Mesothelial cell of epicardium (in vitro differentiated cells): Measurements from ENCODE around the gene UBE2O. TPM values are rescaled to one million over a fixed set of nuclear protein-coding genes. Genes with fewer than 3 reads are reported as not detected.
"Not testable (repeated sequence)": the region's sequence is repeated elsewhere in the genome, so short reads cannot be mapped to it uniquely, and the experiment has no call there.

Experiments used
- DNase-seq, 2 experiments: peaks; one replicate each; pipeline ENCODE4 v3.0.0; 2021; ENCODE audit warnings: low spot score in 2 of 2; ENCODE audit not compliant: unreplicated experiment in 2 of 2
- H3K27ac Mint-ChIP-seq: 2 replicates; pipeline ENCODE4 v1.8.0; 2021; ENCODE audit warnings: mixed read lengths
- H3K27me3 Mint-ChIP-seq: 2 replicates; pipeline ENCODE4 v1.8.0; 2021; ENCODE audit warnings: low read depth, mixed read lengths
- H3K36me3 Mint-ChIP-seq: 2 replicates; pipeline ENCODE4 v1.8.0; 2021; ENCODE audit warnings: mixed read lengths
- H3K4me1 Mint-ChIP-seq: 2 replicates; pipeline ENCODE4 v1.8.0; 2021; ENCODE audit warnings: mixed read lengths
- H3K4me3 Mint-ChIP-seq: 2 replicates; pipeline ENCODE4 v1.8.0; 2021; ENCODE audit warnings: mild to moderate bottlenecking, moderate library complexity, mixed read lengths
- H3K9me3 Mint-ChIP-seq: 2 replicates; pipeline ENCODE4 v1.8.0; 2021; ENCODE audit warnings: mixed read lengths
- total RNA-seq: library from RNA; stranded (reverse); gene quantifications from 3 replicates; pipeline ENCODE4 v1.2.1, GENCODE V29; 2021
- TF ChIP-seq, protein P1 (sequence below): fragments of 200-600 bp; sonication (generic); IDR thresholded peaks from one replicate; pipeline ENCODE4 v1.5.0; 2021; ENCODE audit warnings: antibody characterized with exemption; ENCODE audit not compliant: unreplicated experiment

The UBE2O gene
- total RNA-seq, 1 donor from 2014 or later: 46.3 TPM

DNA sequence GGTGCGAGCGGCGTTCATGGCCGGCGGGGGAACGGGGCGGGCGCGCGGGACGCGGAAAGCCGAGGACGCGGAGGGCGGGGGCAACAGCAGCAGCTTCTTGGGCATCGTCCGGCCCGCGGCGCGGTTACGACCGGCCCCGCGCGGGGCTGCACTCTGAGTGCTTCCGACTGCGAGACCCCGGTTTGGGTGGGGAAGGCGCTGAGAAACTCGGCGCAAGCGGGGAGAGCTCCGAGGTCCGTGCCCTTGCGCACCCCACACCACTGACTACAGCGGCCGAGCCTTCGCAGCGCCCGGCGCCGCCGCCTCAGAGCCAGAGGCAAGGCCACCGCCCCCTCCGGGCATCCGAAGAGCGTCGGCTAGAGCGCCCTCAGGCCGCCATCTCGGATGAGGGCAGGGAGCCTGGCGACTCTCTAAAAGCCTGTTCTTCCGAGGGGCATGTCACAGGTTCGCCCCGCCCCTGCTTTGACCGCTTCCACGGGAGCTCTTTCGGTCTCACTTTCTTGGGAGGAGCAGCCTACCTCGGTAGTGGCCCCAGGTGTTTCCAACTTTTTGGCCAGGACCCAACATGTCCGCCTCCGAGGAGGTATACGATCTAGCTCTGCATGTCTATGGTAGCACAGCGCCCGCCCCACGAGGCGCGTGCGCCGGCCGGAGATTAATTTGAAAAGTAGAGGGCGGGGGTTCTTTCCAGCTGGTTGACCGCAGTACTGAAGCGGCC is 99.2 kb downstream of the UBE2O start, which contains the start of gene PRPSAP1:
TSS of gene PRPSAP1 (minus strand) at position 318 of the 718 bp plus-strand sequence. CDS start at position 105, 213 bp downstream.
- Mint-ChIP-seq H3K27ac (peak within 1 kb of the TSS; percentile 99), H3K4me1 (peaks cover 18% of the 10 kb centered on the region), H3K9me3 (no peaks in the 10 kb centered on the region), H3K36me3 (no peaks in the 10 kb centered on the region), H3K27me3 (peaks cover 1% of the 10 kb centered on the region), H3K4me3 (peak within 1 kb of the TSS; percentile 99)
- TF ChIP-seq, protein P1, sequence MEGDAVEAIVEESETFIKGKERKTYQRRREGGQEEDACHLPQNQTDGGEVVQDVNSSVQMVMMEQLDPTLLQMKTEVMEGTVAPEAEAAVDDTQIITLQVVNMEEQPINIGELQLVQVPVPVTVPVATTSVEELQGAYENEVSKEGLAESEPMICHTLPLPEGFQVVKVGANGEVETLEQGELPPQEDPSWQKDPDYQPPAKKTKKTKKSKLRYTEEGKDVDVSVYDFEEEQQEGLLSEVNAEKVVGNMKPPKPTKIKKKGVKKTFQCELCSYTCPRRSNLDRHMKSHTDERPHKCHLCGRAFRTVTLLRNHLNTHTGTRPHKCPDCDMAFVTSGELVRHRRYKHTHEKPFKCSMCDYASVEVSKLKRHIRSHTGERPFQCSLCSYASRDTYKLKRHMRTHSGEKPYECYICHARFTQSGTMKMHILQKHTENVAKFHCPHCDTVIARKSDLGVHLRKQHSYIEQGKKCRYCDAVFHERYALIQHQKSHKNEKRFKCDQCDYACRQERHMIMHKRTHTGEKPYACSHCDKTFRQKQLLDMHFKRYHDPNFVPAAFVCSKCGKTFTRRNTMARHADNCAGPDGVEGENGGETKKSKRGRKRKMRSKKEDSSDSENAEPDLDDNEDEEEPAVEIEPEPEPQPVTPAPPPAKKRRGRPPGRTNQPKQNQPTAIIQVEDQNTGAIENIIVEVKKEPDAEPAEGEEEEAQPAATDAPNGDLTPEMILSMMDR: no peak
- DNase-seq: peak; percentile 61 to 83

DNA sequence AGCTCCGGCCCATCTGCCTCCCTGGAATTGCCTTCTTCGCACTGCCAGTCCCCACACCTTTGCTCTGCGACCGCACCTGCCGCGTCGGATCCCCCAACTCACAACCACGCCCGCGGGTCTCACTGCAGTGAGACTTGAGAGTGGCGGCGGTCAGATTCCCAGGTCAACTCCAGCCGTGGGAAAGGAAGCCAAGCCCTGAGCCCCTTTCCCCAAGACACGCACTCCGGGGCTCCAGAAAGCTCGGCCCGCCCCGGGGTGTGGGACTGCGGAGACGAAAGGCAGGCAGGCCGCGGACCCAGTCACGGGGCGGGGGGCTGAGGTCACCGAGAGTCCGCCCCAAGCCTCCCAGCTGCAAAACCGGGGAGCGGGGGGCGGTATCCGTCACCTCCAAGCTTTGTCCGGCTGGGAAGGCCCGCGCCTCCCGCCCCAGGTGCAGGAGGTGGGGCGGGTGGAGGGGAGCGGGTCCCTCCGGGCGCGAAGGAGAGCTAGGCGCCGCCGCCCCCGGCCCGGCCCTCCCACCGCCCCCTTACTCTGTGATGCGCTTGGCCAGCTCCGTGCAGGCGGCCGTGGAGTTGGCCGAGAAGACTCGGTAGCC is 99.9 kb downstream of the UBE2O start:
- Mint-ChIP-seq H3K27me3 (peaks cover 1% of the 10 kb centered on the region), H3K4me3 (peak overlapping the region; percentile 99), H3K27ac (peak overlapping the region; percentile 99), H3K36me3 (no peaks in the 10 kb centered on the region), H3K4me1 (peaks cover 18% of the 10 kb centered on the region), H3K9me3 (no peaks in the 10 kb centered on the region)
- no peak for DNase-seq
- TF ChIP-seq, protein P1: no peak

DNA sequence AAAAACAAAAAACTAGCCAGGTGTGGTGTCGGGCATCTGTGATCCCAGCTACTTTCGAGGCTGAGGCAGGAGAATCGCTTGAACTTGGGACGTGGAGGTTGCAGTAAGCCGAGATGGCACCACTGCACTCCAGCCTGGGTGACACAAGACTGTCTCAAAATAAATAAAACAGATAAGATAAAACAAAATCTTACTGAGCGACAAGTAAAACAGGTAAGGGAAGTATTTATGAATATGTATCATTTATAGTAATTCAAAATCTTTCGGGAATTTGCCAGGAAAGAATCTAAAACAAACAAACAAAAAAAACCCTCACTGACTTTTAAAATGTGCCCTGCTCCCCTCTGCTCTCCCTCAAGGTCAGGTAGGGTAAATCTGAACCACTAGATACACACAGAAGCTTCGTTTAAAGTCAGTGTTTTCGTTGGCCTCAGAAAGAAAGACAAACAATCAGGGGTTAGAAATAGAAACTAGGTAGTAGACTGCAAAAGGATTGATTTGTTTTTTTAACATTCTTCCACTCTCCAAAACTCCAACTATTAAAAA is 101.4 kb downstream of the UBE2O start:
- Mint-ChIP-seq H3K9me3 (no peaks in the 10 kb centered on the region), H3K4me3 (peak overlapping the region; percentile 99), H3K27me3 (no peaks in the 10 kb centered on the region), H3K27ac (peak overlapping the region; percentile 83), H3K36me3 (peaks cover 8% of the 10 kb centered on the region), H3K4me1 (peaks cover 18% of the 10 kb centered on the region)
- DNase-seq: no peak
- TF ChIP-seq, protein P1: no peak

DNA sequence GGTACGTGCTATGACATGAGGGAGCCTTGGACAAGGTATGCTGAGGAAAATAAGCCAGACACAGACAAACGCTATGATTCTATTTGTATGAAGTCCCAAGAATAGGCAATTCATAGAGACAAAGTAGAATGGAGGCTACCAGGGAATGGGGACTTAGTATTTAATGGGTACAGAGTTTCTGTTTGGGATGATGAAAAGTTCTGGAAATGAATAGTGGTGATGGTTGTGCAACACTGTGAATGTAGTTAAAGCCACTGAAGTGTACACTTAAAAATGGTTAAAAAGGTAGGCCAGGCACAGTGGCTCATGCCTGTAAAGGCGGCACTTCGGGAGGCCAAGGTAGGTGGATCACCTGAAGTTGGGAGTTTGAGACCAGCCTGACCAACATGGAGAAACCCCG is 102.5 kb downstream of the UBE2O start:
- Mint-ChIP-seq H3K36me3 (peaks cover 17% of the 10 kb centered on the region), H3K27me3 (no peaks in the 10 kb centered on the region), H3K9me3 (no peaks in the 10 kb centered on the region), H3K27ac (no peak overlapping the region), H3K4me3 (no peak overlapping the region), H3K4me1 (peaks cover 18% of the 10 kb centered on the region)
- DNase-seq: no peak
- TF ChIP-seq, protein P1: no peak

DNA sequence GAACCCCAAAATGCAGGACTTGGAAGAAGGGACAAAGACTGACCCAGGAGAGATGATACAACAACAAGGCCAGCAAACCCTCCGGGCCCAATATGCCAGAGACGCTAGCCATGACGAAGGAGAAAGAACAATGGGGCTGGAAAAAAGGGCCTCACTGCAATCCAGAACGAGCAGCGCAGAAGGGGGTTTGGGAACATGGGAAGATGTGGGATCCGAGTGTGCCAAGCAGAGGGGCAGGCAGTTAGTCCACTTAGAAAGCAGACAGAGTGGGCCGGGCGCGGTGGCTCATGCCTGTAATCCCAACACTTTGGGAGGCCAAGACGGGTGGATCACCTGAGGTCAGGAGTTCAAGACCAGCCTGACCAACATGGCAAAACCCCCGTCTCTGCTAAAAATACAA is 106.0 kb downstream of the UBE2O start:
- not testable (repeated sequence) for DNase-seq, H3K27me3 Mint-ChIP-seq, H3K9me3 Mint-ChIP-seq, H3K27ac Mint-ChIP-seq, H3K4me3 Mint-ChIP-seq, H3K4me1 Mint-ChIP-seq
- H3K36me3 Mint-ChIP-seq: peaks cover 27% of the 10 kb centered on the region

DNA sequence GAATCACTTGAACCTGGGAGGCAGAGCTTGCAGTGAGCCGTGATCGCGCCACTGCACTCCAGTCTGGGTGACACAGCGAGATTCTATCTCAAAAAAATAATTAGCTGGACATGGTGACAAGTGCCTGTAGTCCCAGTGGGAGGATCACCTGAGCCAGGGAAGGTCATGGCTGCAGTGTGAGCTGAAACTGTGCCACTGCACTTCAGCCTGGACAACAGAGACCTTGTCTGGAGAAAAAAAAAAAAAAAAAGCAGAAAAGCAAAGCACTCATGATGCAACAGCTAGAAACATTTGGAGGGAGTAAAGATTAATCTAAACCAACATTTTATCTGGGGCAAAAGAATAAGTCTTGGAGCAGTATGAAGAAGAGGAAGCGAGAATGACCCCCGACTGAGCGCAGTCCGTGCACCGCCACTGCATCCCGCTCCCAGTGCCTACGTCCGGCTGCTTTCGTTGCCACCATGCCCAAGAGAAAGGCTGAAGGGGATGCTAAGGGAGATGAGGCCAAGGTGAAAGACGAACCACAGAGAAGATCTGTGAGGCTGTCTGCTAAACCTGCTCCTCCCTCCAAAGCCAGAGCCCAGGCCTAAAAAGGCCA is 107.5 kb downstream of the UBE2O start:
- no peaks in the 10 kb centered on the region for H3K27me3 Mint-ChIP-seq
- H3K4me1 Mint-ChIP-seq: no peaks in the 10 kb centered on the region
- H3K4me3 Mint-ChIP-seq: no peak overlapping the region
- H3K9me3 Mint-ChIP-seq: no peaks in the 10 kb centered on the region
- TF ChIP-seq, protein P1: no peak
- H3K36me3 Mint-ChIP-seq: peaks cover 32% of the 10 kb centered on the region
- no peak for DNase-seq
- H3K27ac Mint-ChIP-seq: no peak overlapping the region
